GM13977 (cell line): ENCODE measurements around the gene CALD1.

Source experiments
- DNase-seq: peaks from one replicate; pipeline ENCODE4 v3.0.0; 2012; ENCODE audit warnings: low spot score
- CTCF ChIP-seq: IDR thresholded peaks from 2 replicates; pipeline ENCODE4 v1.5.1; 2012; ENCODE audit warnings: mild to moderate bottlenecking, control low read depth; ENCODE audit not compliant: insufficient read depth; ENCODE audit errors: extremely low read depth, missing control alignments
- in situ Hi-C: fragments of 300-500 bp; cut with MboI; formaldehyde crosslinking; loops from one replicate; pipeline ENCODE4 v1.12.0; 2022; ENCODE audit warnings: low sequenced_read_pairs, low pct_unique_long_range_greater_than_20kb, mixed read lengths, inconsistent platforms; ENCODE audit not compliant: unreplicated experiment

The CALD1 gene

GRCh38 chr7:134819401-134819800, 40.0 kb downstream of the CALD1 start:
- in situ Hi-C loops = no loop called here
- DNase-seq = no peak
- TF ChIP-seq CTCF = no peak

- TF ChIP-seq CTCF = no peak
- in situ Hi-C loops = no loop called here
- DNase-seq = no peak
Measured at GRCh38 chr7:134820295-134820694, 40.9 kb downstream of the CALD1 start.

- TF ChIP-seq CTCF = no peak
- DNase-seq = no peak
- in situ Hi-C loops = no loop called here
Measured at GRCh38 chr7:134820778-134821177, 41.3 kb downstream of the CALD1 start.

GRCh38 chr7:134823400-134823799, 44.0 kb downstream of the CALD1 start:
- no peak for TF ChIP-seq CTCF
- in situ Hi-C loops = no loop called here
- no peak for DNase-seq

GRCh38 chr7:134825666-134826065, 46.2 kb downstream of the CALD1 start:
- in situ Hi-C loops = no loop called here
- no peak for DNase-seq
- no peak for TF ChIP-seq CTCF

GRCh38 chr7:134826105-134826504, 46.7 kb downstream of the CALD1 start:
- DNase-seq = no peak
- in situ Hi-C loops = no loop called here
- TF ChIP-seq CTCF = no peak

- no peak for DNase-seq
- in situ Hi-C loops = no loop called here
- TF ChIP-seq CTCF = no peak
Measured at GRCh38 chr7:134827436-134827835, 48.0 kb downstream of the CALD1 start.
